Lower leg skin (tissue), 4 donors: ENCODE measurements around the gene PGBD1. TPM values are rescaled to one million over a fixed set of nuclear protein-coding genes. Genes with fewer than 3 reads are reported as not detected.

ENCODE experiments used
- DNase-seq, 2 donors: peaks; one replicate each; pipeline ENCODE4 v3.0.0-alpha.2; 2019; ENCODE audit warnings: low spot score in 2 of 2
- H3K4me3 ChIP-seq: fragments of 200-600 bp; sonication (generic); 2 replicates; pipeline ENCODE4 v1.5.1; 2017; ENCODE audit warnings: mild to moderate bottlenecking, low read depth; ENCODE audit not compliant: poor library complexity, severe bottlenecking
- CTCF ChIP-seq, 3 donors: fragments of 450-650 bp; IDR thresholded peaks; one replicate each; pipeline ENCODE4 v1.5.1; 2016; ENCODE audit warnings: antibody characterized with exemption in 3 of 3, mild to moderate bottlenecking in 3 of 3, moderate library complexity in 2 of 3
- POLR2A ChIP-seq, 2 donors: fragments of 450-650 bp; IDR thresholded peaks; one replicate each; pipeline ENCODE4 v1.6.1; 2016 to 2017; ENCODE audit warnings: antibody characterized with exemption in 2 of 2, mild to moderate bottlenecking in 1 of 2, moderate library complexity in 1 of 2
- WGBS, 2 donors: methylation state at CpG; one replicate each; pipeline ENCODE4 v1.1.5; 2018; 5-methylcytosine and 5-hydroxymethylcytosine counted together
- intact Hi-C: fragments of 100-400 bp; cut with DNase I; formaldehyde crosslinking; loops from one replicate; pipeline ENCODE4 v1.15.0; 2023; ENCODE audit warnings: low total_unique reads
- total RNA-seq, 4 donors: library from RNA; depleted of rRNA; stranded (reverse); fragments of >200 nt; gene quantifications; one replicate each; pipeline ENCODE4 v1.1.0, GENCODE V29; 2016

The PGBD1 gene
- total RNA-seq, 4 donors from 2014 or later = 0.15 to 1.6 (median 1.1) TPM

DNA sequence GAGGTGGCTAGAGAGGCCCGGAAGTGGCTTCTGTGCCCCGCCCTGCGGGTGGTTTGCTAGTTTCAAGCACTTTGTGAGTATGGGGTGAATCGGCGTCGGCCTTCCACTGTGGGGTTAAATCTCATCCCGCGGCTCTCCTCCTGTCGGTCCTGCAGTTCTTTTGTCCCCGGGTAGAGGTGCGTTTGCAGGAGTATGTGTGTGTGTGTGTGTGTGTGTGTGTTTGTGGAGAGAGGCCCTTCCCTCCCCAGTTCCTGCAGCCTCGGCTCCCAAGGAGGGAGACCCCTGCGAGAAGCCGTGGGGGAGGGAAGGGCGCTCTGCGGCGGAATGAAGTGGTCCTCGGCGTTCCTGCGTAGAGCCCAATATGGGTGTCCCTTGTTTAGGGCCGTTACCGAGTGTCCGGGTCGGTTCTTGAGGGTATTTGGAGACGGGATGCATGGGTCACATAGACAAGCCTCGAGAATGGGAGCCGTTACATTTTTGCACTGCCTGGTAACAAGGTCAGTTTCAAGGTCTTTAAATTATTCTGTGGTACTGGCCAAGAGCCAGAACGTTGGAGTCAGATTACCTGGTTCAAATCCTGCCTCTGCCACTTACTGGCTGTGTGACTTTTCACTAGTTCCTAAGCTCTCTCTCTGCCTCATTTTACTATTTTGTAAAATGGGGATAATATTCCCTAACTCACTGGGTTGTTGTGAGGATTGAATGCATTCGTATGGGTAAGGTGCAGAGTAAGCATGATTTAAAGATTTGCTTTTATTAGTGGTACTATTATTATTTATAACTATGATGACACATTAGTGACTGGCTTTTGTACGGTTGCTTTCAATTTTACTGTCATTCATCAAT lies 68.7 kb downstream of the PGBD1 start, which contains the start of gene ZKSCAN3:
ZKSCAN3 (plus strand) TSS at position 56 of the 846 bp plus-strand sequence. CDS start 9,640 bp downstream, outside the sequence.
- intact Hi-C loops = no loop called here
- peak in 1 of 3 donors; percentile 23 for TF ChIP-seq CTCF (IDR thresholded peaks at IDR 0.05)
- no peak for TF ChIP-seq POLR2A (IDR thresholded peaks at IDR 0.05)
- peak; percentile 79 to 96 for DNase-seq
- H3K4me3 ChIP-seq = peak within 1 kb of the TSS; percentile 78
- WGBS, 2 donors = 0 to 1% methylated on average over 27 to 28 of the region's 30 CpGs

GRCh38 chr6:28351087-28351486 lies 69.7 kb downstream of the PGBD1 start:
- intact Hi-C loops = no loop called here
- no peak overlapping the region for H3K4me3 ChIP-seq
- TF ChIP-seq POLR2A (IDR thresholded peaks at IDR 0.05) (no peak), CTCF (IDR thresholded peaks at IDR 0.05) (no peak)
- WGBS, 2 donors = 72% methylated on average over 2 of the region's 2 CpGs
- DNase-seq = no peak

GRCh38 chr6:28351493-28351925 lies 70.1 kb downstream of the PGBD1 start:
- no peak overlapping the region for H3K4me3 ChIP-seq
- no peak for DNase-seq
- TF ChIP-seq POLR2A (IDR thresholded peaks at IDR 0.05) (no peak), CTCF (IDR thresholded peaks at IDR 0.05) (no peak)
- WGBS, 2 donors = 69 to 70% methylated on average over 2 of the region's 2 CpGs
- intact Hi-C loops = no loop called here

Other genes with a start within 250 kb of the PGBD1 start
- 1 to 10 TPM in 3 of 4 donors, under 1 TPM in 1; 0.72 to 3.1 (median 1.9) TPM for gene ZNF165, start 201.0 kb upstream of the PGBD1 start, total RNA-seq
- 1 to 10 TPM; 3.9 to 6.1 (median 5.3) TPM for gene ZSCAN16, start 157.0 kb upstream of the PGBD1 start, total RNA-seq
- gene ZKSCAN8, start 139.7 kb upstream of the PGBD1 start, total RNA-seq = 10 to 100 TPM; 10.5 to 16.5 (median 11.3) TPM
- 1 to 10 TPM; 2.3 to 9.4 (median 4.3) TPM for gene ZSCAN9, start 56.3 kb upstream of the PGBD1 start, total RNA-seq
- gene ZKSCAN4, start 29.3 kb upstream of the PGBD1 start, total RNA-seq = 1 to 10 TPM; 4.4 to 6.4 (median 5.9) TPM
- 1 to 10 TPM in 1 of 4 donors, under 1 TPM in 2, not detected in 1; 0.42 to 1.1 (median 0.75) TPM for gene NKAPL, start 22.3 kb upstream of the PGBD1 start, total RNA-seq
- 10 to 100 TPM in 2 of 4 donors, 1 to 10 TPM in 2; 8.3 to 20.7 (median 11.0) TPM for gene ZSCAN26, start 14.4 kb upstream of the PGBD1 start, total RNA-seq
- 10 to 100 TPM in 2 of 4 donors, 1 to 10 TPM in 2; 3.6 to 19.4 (median 7.0) TPM for gene ZSCAN31, start 54.6 kb downstream of the PGBD1 start, total RNA-seq
- 1 to 10 TPM; 2.9 to 6.7 (median 4.3) TPM for gene ZKSCAN3, start 68.4 kb downstream of the PGBD1 start, total RNA-seq
- 1 to 10 TPM; 2.7 to 5.5 (median 4.0) TPM for gene ZSCAN12, start 118.2 kb downstream of the PGBD1 start, total RNA-seq
- gene ZSCAN23, start 161.9 kb downstream of the PGBD1 start, total RNA-seq = 1 to 10 TPM in 1 of 4 donors, under 1 TPM in 2, not detected in 1; 0.25 to 1.2 (median 0.65) TPM
- not detected for gene GPX6, start 234.2 kb downstream of the PGBD1 start, total RNA-seq
- not detected for gene GPX5, start 244.3 kb downstream of the PGBD1 start, total RNA-seq